Heart right ventricle (tissue), 16 donors: Measurements from ENCODE around the gene PAN3. TPM values are rescaled to one million over a fixed set of nuclear protein-coding genes. Genes with fewer than 3 reads are reported as not detected.

Source experiments
- ATAC-seq, 8 donors: fragments of 200-7000 bp; cut with Tn5 transposase; one replicate each; pipeline ENCODE4 v1.9.1; 2020; ENCODE audit warnings: mild to moderate bottlenecking in 8 of 8, moderate library complexity in 8 of 8, moderate number of reproducible peaks in 1 of 8
- DNase-seq, 2 donors: peaks; one replicate each; pipeline ENCODE4 v3.0.0-alpha.2; 2020
- H3K27ac ChIP-seq, 10 donors: fragments of 200-600 bp; sonication (generic) in 2 of 10; one replicate each; pipeline versions ENCODE4 v1.5.0 to v1.8.0; 2020 to 2022; ENCODE audit warnings: mild to moderate bottlenecking in 3 of 10
- H3K27me3 ChIP-seq, 7 donors: fragments of 200-600 bp; one replicate each; pipeline ENCODE4 v1.8.0; 2021 to 2022; ENCODE audit warnings: mild to moderate bottlenecking in 2 of 7
- H3K36me3 ChIP-seq, 9 donors: fragments of 200-600 bp; sonication (generic) in 1 of 9; one replicate each; pipeline versions ENCODE4 v1.5.0 to v1.8.0; 2020 to 2022; ENCODE audit warnings: mild to moderate bottlenecking in 2 of 9
- H3K4me1 ChIP-seq, 9 donors: fragments of 200-600 bp; sonication (generic) in 1 of 9; one replicate each; pipeline versions ENCODE4 v1.5.0 to v1.8.0; 2020 to 2022; ENCODE audit warnings: mild to moderate bottlenecking in 4 of 9
- H3K4me3 ChIP-seq, 10 donors: fragments of 200-600 bp; sonication (generic) in 2 of 10; one replicate each; pipeline versions ENCODE4 v1.5.0 to v1.8.0; 2020 to 2022; ENCODE audit warnings: mild to moderate bottlenecking in 7 of 10, moderate library complexity in 2 of 10
- H3K9me3 ChIP-seq, 11 donors: fragments of 200-600 bp in 10 of 11; sonication (generic) in 2 of 11; one replicate each; pipeline versions ENCODE4 v1.5.0 to v1.8.0; 2013 to 2022; ENCODE audit warnings: mild to moderate bottlenecking in 2 of 11, control low read depth in 1 of 11, moderate library complexity in 1 of 11
- WGBS, 2 donors: extraction: QIAGEN DNeasy Blood & Tissue Kit; methylation state at CpG; one replicate each; pipeline ENCODE4 v1.1.7; 2013; ENCODE audit warnings: inconsistent platforms in 1 of 2; 5-methylcytosine and 5-hydroxymethylcytosine counted together
- intact Hi-C, 10 donors: fragments of 100-400 bp; cut with DNase I; formaldehyde crosslinking; loops; one replicate each; pipeline versions ENCODE4 v1.11.1 to v1.14.2; 2022
- polyA plus RNA-seq, 2 donors: library from polyadenylated mRNA; stranded (reverse); fragments of 200-250 nt; gene quantifications; one replicate each; pipeline ENCODE4 v1.2.3, GENCODE V29; 2013
- total RNA-seq, 10 donors: library from RNA; stranded (reverse); fragmentation: NEBNext Ultra II Directional in 3 of 10; extraction: Animal tissue kit (Norgen Biotek cat#: 25700) in 3 of 10; gene quantifications; one replicate each; pipeline versions ENCODE4 v1.2.1 to v1.2.4, GENCODE V29; 2021 to 2023
- TF ChIP-seq, protein P1 (sequence below), 9 donors: fragments of 200-600 bp; sonication (generic) in 2 of 9; IDR thresholded peaks; one replicate each; pipeline versions ENCODE4 v1.5.0 to v1.8.0; 2021 to 2022; ENCODE audit warnings: antibody characterized with exemption in 9 of 9, mild to moderate bottlenecking in 5 of 9, moderate library complexity in 1 of 9
- donor health status: Arrhythmogenic right ventricular cardiomyopathy.
- donor health status: ischemic (EF 13 %, LVEDD 7.1; RV severe dilation, severe dysfunction).
- donor health status: healthy with polysubstance abuse.
- donor health status: DM: no; HTN: yes; CAD: no.
- donor health status: DM: no; HTN: no; CAD: no.
- donor health status: ischemic (EF 25% LVEDD 6.9; RV normal size, moderate dysfunction).
- donor health status: ischemic (EF 25% LVEDD 5.7; RV mildly dilated, moderate dysfunction).
- donor health status: healthy.
- donor health status: DM: yes; HTN: yes; CAD: no.
- donor health status: Ischemic cardiomyopathy.
- donor health status: ischemic (EF 35%, LVEDD 5.7; RV mildly dilated, moderate dysfunction).
- donor health status: nonischemic (EF 11% LVEDD 7.7; RV severe dilation, severe dysfunction).
- donor health status: DM: yes; HTN: yes; CAD: no.
- donor health status: PGD.
- donor health status: ischemic (EF 29% LVEDD 5.4; RV normal size, mild dysfunction).
- donor health status: nonischemic (EF 23%, LVEDD 6.1; RV moderate dilation, normal function).

PAN3 gene
- total and polyA plus RNA-seq, 12 donors: 2.8 to 16.2 (median 10.8) TPM

DNA sequence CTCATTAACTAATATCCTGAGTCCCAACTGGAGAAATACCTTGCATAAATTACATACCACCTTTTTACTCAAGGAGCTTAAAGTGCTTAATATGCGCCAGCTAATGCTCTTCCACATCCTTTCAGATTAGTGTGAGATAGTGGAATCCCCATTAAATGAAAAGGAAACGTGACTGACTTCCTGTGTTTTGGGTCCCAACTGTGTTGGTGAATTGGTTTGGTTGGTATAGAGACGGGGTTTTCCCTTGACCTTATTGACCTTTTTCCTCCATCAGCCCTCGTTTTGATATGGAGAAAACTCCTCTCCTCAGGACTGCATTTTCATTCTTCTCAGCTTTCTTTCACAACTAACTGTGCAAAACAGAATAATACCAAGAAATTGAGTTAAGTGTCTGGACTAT lies 163.5 kb downstream of the PAN3 start:
- Histone ChIP-seq H3K27ac (no peak overlapping the region), H3K4me1 (no peaks in the 10 kb centered on the region), H3K36me3 (peaks cover 0 to 67% (median 0%) of the 10 kb centered on the region in 9 donors), H3K27me3 (peaks cover 0 to 3% (median 0%) of the 10 kb centered on the region in 7 donors), H3K4me3 (no peak overlapping the region), H3K9me3 (no peaks in the 10 kb centered on the region)
- intact Hi-C loops: no loop called here
- ATAC-seq (no peak), DNase-seq (no peak)
- WGBS, 2 donors: 61 to 68% methylated on average over 4 of the region's 4 CpGs
- TF ChIP-seq, protein P1, sequence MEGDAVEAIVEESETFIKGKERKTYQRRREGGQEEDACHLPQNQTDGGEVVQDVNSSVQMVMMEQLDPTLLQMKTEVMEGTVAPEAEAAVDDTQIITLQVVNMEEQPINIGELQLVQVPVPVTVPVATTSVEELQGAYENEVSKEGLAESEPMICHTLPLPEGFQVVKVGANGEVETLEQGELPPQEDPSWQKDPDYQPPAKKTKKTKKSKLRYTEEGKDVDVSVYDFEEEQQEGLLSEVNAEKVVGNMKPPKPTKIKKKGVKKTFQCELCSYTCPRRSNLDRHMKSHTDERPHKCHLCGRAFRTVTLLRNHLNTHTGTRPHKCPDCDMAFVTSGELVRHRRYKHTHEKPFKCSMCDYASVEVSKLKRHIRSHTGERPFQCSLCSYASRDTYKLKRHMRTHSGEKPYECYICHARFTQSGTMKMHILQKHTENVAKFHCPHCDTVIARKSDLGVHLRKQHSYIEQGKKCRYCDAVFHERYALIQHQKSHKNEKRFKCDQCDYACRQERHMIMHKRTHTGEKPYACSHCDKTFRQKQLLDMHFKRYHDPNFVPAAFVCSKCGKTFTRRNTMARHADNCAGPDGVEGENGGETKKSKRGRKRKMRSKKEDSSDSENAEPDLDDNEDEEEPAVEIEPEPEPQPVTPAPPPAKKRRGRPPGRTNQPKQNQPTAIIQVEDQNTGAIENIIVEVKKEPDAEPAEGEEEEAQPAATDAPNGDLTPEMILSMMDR (IDR thresholded peaks at IDR 0.05): no peak

DNA sequence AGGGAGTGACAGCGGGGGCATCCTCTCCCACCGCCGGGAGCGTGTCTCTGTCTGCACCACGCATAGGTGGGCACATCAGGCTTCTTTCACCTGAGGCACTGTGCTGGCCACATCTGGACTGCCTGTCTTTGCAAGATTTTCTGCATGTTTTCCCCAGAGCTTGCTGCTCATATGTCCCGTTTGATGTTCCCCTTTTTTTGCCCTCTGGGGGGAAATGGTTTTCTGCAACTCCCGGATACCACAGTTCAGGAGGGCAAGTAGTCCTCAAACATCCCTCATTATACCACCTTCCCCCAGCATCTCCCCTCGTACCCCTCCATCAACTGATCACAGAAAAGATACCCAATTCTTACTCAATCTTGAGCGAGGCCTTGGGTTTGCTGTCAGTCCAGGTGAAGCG lies 168.0 kb downstream of the PAN3 start:
- TF ChIP-seq, protein P1 (IDR thresholded peaks at IDR 0.05): no peak

DNA sequence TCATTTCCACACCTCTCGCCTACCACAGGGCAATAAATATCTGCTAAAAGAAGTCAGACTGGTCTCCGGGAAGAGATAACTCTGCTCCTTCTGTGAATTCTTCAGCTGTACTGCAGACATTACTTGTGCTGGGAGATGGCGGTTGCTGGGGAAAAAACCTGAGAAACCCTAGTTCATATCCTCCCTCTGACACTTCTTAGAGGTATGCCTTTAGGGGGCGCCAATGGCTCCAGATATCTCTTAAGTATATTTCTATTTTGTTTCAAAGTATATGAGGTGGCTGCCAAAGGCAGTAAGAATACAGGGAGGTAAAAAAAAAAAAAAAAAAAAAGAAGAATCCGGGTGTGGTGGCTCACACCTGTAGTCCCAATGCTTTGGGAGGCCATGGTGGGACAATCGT lies 175.2 kb downstream of the PAN3 start:
- Histone ChIP-seq H3K9me3 (no peaks in the 10 kb centered on the region), H3K4me1 (peaks cover 0 to 14% (median 4%) of the 10 kb centered on the region in 9 donors), H3K36me3 (peaks cover 0 to 83% (median 0%) of the 10 kb centered on the region in 9 donors), H3K27ac (no peak overlapping the region), H3K27me3 (no peaks in the 10 kb centered on the region), H3K4me3 (no peak overlapping the region)
- DNase-seq (no peak), ATAC-seq (peak in 1 of 8 donors; percentile 30)
- intact Hi-C loops: no loop called here
- TF ChIP-seq, protein P1 (IDR thresholded peaks at IDR 0.05): peak in 5 of 9 donors; percentile 22 to 41 (median 24)
- 84 to 85% methylated on average over 6 of the region's 6 CpGs for WGBS, 2 donors

More for the DNA sequence above, 168.0 kb downstream of the PAN3 start:
- Histone ChIP-seq H3K4me1 (no peaks in the 10 kb centered on the region), H3K27ac (no peak overlapping the region), H3K36me3 (peaks cover 0 to 98% (median 0%) of the 10 kb centered on the region in 9 donors), H3K4me3 (no peak overlapping the region), H3K9me3 (no peaks in the 10 kb centered on the region), H3K27me3 (peaks cover 0 to 3% (median 0%) of the 10 kb centered on the region in 7 donors)
- 92 to 93% methylated on average over 10 of the region's 10 CpGs for WGBS, 2 donors
- intact Hi-C loops: no loop called here
- ATAC-seq (no peak), DNase-seq (no peak)

DNA sequence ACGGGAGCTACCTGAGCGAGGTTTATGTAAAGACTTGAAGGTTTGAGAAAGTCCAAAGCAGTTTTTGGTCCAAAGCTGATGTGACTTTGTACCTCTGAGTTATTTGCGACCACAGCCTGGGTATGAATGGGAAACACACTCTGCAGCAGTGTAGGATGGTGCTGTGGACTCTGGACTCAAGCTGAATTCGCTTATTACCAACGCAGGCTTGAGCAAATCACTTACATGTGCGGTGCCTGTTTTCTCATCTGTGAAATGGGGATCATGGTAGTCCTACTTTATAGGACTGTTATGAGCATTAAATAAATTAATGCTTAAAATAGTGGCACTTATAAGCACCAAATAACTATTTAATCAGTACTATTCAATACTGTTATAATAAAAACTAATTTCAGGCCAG lies 176.5 kb downstream of the PAN3 start:
- Histone ChIP-seq H3K27ac (no peak overlapping the region), H3K4me1 (peaks cover 0 to 18% (median 4%) of the 10 kb centered on the region in 9 donors), H3K4me3 (no peak overlapping the region), H3K27me3 (no peaks in the 10 kb centered on the region), H3K36me3 (peaks cover 0 to 83% (median 0%) of the 10 kb centered on the region in 9 donors), H3K9me3 (no peaks in the 10 kb centered on the region)
- DNase-seq: no peak
- TF ChIP-seq, protein P1 (IDR thresholded peaks at IDR 0.05): no peak
- intact Hi-C loops: no loop called here
- 97 to 98% methylated on average over 6 of the region's 6 CpGs for WGBS, 2 donors
- no peak for ATAC-seq
